GM12878 (cell line): Measurements from ENCODE around the gene NOXA1. TPM values are rescaled to one million over a fixed set of nuclear protein-coding genes. Genes with fewer than 3 reads are reported as not detected.

Source experiments
- ATF7 ChIP-seq: fragments of 450-650 bp; IDR thresholded peaks from 2 replicates; pipeline ENCODE4 v1.6.1; 2016; ENCODE audit warnings: low read depth, mild to moderate bottlenecking
- CUX1 ChIP-seq: IDR thresholded peaks from 2 replicates; pipeline ENCODE4 v1.6.1; 2012; ENCODE audit warnings: improper control_type of control experiment, low read depth, low read length; ENCODE audit not compliant: insufficient replicate concordance
- HCFC1 ChIP-seq: fragments of 150-350 bp; IDR thresholded peaks from 2 replicates; pipeline ENCODE4 v1.6.1; 2014; ENCODE audit warnings: low read length
- JUND ChIP-seq: IDR thresholded peaks from 2 replicates; pipeline ENCODE4 v1.6.1; 2012; ENCODE audit warnings: low read depth, mild to moderate bottlenecking, low read length, improper control_type of control experiment, moderate library complexity
- KLF5 ChIP-seq: fragments of 450-650 bp; IDR thresholded peaks from 2 replicates; pipeline ENCODE4 v1.6.1; 2014; ENCODE audit warnings: mild to moderate bottlenecking; ENCODE audit not compliant: partially characterized antibody
- MLLT1 ChIP-seq: fragments of 450-650 bp; IDR thresholded peaks from 2 replicates; pipeline ENCODE4 v1.6.1; 2016; ENCODE audit warnings: mild to moderate bottlenecking
- MYB ChIP-seq: fragments of 150-350 bp; IDR thresholded peaks from 2 replicates; pipeline ENCODE4 v1.6.1; 2014; ENCODE audit warnings: mild to moderate bottlenecking, low read depth, low read length, borderline replicate concordance
- PAX8 ChIP-seq: fragments of 450-650 bp; IDR thresholded peaks from 2 replicates; pipeline ENCODE4 v1.6.1; 2017; ENCODE audit warnings: mild to moderate bottlenecking, moderate library complexity
- PBX3 ChIP-seq: IDR thresholded peaks from 2 replicates; pipeline ENCODE4 v1.6.1; 2011; ENCODE audit warnings: mild to moderate bottlenecking, low read depth, low read length, moderate library complexity; ENCODE audit not compliant: insufficient replicate concordance
- PML ChIP-seq: IDR thresholded peaks from 2 replicates; pipeline ENCODE4 v1.6.1; 2012; ENCODE audit warnings: low read length, inconsistent platforms
- STAT3 ChIP-seq: IDR thresholded peaks from 2 replicates; pipeline ENCODE4 v1.6.1; 2011; ENCODE audit warnings: low read depth, low read length, improper control_type of control experiment
- YY1 ChIP-seq: IDR thresholded peaks from 2 replicates; pipeline ENCODE4 v1.6.1; 2011; ENCODE audit warnings: low read depth, mild to moderate bottlenecking, low read length
- ZBTB40 ChIP-seq: fragments of 450-650 bp; IDR thresholded peaks from 2 replicates; pipeline ENCODE4 v1.6.1; 2016; ENCODE audit warnings: mild to moderate bottlenecking, moderate library complexity, borderline replicate concordance
- ZZZ3 ChIP-seq: IDR thresholded peaks from 2 replicates; pipeline ENCODE4 v1.6.1; 2011; ENCODE audit warnings: low read depth; ENCODE audit not compliant: control insufficient read depth, insufficient read length
- polyA plus RNA-seq, 11 experiments: library from polyadenylated mRNA; depleted of rRNA in 4 of 11; unstranded in 6 of 11; stranded (reverse) in 5 of 11; fragments of >200 nt; fragmentation: Nextera tagmentation in 4 of 11; fragmentation: Illumina TruSeq in 1 of 11; extraction: Ambion mirVana in 4 of 11; extraction: Trizol in 1 of 11; gene quantifications; 1 replicate in 1 of 11; 2 replicates in 10 of 11; pipeline versions ENCODE4 v1.2.1 to v1.2.3, GENCODE V29; 2011 to 2016; ENCODE audit warnings: inconsistent platforms in 2 of 11, missing spikeins in 2 of 11, low read depth in 1 of 11
- total RNA-seq, 4 experiments: library from RNA; depleted of rRNA in 3 of 4; stranded (reverse); fragments of >200 nt in 3 of 4; fragmentation: Illumina TruSeq in 1 of 4; extraction: Trizol in 1 of 4; gene quantifications; 2 replicates each; pipeline versions ENCODE4 v1.2.1 to v1.2.3, GENCODE V29; 2013 to 2021

NOXA1 gene
- total and polyA plus RNA-seq, 10 of the 15 experiments (the other 5 are each of a cell fraction or from before 2014, with no cell fraction given) = 0.08 to 0.20 TPM; not detected in 8

- TF ChIP-seq MYB (no peak), ZBTB40 (no peak), PML (no peak), ZZZ3 (no peak), HCFC1 (no peak), KLF5 (no peak), JUND (no peak), PBX3 (no peak), MLLT1 (0 out of 2 replicates have a peak, but pooled peaks have one; percentile 42), STAT3 (no peak), ATF7 (no peak), CUX1 (no peak), PAX8 (no peak), YY1 (0 out of 2 replicates have a peak, but pooled peaks have one; percentile 8)
These were observed 11.4 kb upstream of the NOXA1 start (continued) for GRCh38 chr9:137411645-137412380.
